ENCODE measurements around the gene CPNE1. TPM values are rescaled to one million over a fixed set of nuclear protein-coding genes. Genes with fewer than 3 reads are reported as not detected.
A peak's percentile ranks its signal among the peaks of the same experiment; 100 is the strongest.
"Not testable (repeated sequence)": the region's sequence is repeated elsewhere in the genome, so short reads cannot be mapped to it uniquely, and the experiment has no call there.

Gene CPNE1
- 100 to 1,000 TPM; 178 to 542 (median 337) TPM for polyA plus RNA-seq (ENCODE audit: low read depth in 6 of 6)

DNA sequence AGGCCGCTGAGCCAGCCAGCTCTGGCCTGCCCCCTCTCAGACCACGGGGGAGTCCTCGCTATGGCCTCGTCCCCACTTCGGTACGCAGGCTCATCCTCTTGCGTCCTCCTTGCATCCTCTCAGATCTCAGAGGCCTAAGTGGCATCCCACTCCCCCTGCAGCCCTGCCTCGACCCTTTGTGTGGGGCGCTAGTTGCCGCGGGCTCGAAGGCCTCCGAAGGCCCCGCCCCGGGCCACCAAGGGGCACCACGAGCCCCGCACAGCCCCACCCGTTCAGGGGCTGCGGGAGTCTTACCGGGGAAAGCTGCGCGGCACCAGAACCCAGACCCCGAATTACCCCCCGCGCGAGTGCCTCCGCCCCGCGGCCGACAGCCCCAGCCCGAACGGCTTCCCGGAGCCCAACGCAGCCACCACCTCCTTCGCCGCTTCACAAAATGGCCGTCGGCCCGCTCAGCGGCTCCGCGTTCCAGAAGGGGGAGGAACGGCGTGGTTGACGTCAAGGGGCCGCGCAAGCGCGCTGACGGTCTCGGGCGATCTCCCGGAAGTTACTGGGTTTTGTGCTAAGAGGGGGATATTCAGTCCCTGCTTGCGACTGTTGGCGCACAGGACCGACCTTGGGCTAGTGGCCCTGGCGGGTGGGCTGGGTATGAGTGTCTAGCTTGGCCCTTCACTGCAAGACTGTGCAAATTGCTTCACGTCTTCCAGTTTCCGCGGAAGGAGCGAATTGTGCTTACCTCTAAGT lies at the start of gene CPNE1, which contains the start of gene RBM12:
Gene CPNE1 (minus strand): TSS at position 435 of the 741 bp plus-strand sequence. CDS start 31,977 bp downstream, outside the sequence.
Gene RBM12 (minus strand): TSS at position 435 of the 741 bp plus-strand sequence. CDS start 9,578 bp downstream, outside the sequence.
- no peaks in the 10 kb centered on the region for H3K27me3 Mint-ChIP-seq
- ATAC-seq (ENCODE audit: low read depth in 2 of 2) (peak; percentile 82 to 84), DNase-seq (peak; percentile 95)
- no peaks in the 10 kb centered on the region for H3K9me3 Mint-ChIP-seq
- H3K36me3 Mint-ChIP-seq, result peaks cover 12 to 13% of the 10 kb centered on the region in 2 donors
- peak within 1 kb of the TSS; percentile 98 to 100 (median 99) for H3K27ac Mint-ChIP-seq
- H3K4me3 Mint-ChIP-seq, result peak within 1 kb of the TSS; percentile 87 to 99 (median 96)
- H3K4me1 Mint-ChIP-seq, result peaks cover 38 to 51% (median 44%) of the 10 kb centered on the region in 3 donors

DNA sequence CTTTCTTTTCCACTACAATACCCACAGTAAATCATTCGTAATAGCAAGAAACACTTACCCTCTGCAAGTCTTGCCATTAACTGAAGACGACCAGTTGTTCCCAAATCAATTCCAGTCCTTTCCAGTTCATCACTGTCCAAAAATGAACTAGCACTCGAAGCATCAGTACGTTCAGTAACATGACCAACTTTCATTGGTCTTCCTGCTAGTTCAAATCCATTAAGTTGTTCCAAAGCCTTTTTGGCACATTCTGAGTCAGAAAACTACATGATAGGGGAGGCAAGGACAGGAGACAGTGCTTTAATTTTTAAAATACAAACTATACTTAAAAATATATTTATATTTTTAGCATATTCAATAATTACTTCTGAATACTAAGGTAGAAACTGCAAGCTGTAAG lies 49.4 kb upstream of the CPNE1 start:
- no peak for ATAC-seq (ENCODE audit: low read depth in 2 of 2)
- no peak for DNase-seq
- Mint-ChIP-seq H3K27ac (peak overlapping the region in 1 of 6 donors; percentile 84), H3K9me3 (no peaks in the 10 kb centered on the region), H3K27me3 (no peaks in the 10 kb centered on the region), H3K36me3 (peaks cover 14 to 18% of the 10 kb centered on the region in 2 donors), H3K4me3 (no peak overlapping the region), H3K4me1 (peaks cover 18 to 25% (median 19%) of the 10 kb centered on the region in 3 donors)

DNA sequence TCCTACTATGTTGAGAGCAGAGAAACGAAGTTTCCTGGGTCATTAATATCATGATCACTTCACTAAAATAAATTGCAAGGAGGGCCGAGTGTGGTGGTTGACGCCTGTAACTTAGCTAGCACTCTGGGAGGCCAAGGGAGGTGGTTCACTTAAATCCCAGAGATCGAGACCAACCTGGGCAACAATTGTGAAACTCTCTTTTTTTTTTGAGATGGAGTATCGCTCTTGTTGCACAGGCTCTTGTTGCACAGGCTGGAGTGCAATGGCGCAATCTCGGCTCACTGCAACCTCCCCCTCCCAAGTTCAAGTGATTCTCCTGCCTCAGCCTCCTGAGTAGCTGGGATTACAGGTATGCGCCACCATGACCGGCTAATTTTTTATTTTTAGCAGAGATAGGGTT lies 48.4 kb upstream of the CPNE1 start:
- peak overlapping the region in 4 of 6 donors; percentile 45 to 79 (median 52) for H3K27ac Mint-ChIP-seq
- not testable (repeated sequence) for H3K4me3 Mint-ChIP-seq; H3K9me3 Mint-ChIP-seq; H3K27me3 Mint-ChIP-seq; ATAC-seq (ENCODE audit: low read depth in 2 of 2); DNase-seq
- H3K4me1 Mint-ChIP-seq, result peaks cover 20 to 26% (median 21%) of the 10 kb centered on the region in 3 donors
- H3K36me3 Mint-ChIP-seq, result peaks cover 14 to 22% of the 10 kb centered on the region in 2 donors

DNA sequence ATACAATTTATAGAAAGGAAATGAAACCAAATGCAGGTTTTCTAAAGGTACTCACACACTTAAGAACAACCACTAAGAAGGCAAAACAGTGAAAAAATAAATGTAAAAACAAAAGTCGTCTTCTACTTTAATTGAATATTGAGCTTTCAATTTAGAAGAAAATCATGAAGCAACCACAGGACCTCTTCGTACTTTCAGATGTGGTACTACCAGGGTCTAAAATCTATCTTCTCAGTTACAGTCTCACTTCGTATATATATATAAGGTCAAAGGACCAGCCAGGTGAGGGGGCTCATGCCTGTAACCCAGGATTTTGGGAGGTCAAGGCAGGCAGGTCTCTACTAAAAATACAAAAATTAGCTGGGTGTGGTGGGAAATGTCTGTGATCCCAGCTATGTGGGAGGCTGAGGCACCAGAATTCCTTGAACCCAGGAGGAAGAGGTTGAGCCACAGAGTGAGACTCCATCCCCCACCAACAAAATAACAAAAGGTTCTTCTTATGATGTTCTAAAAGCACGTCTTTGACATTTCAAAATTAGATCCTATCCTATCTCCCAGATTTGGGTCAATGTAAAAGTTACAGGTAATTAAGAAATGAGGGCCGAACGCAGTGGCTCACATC lies 47.0 kb upstream of the CPNE1 start:
- Mint-ChIP-seq H3K27me3 (no peaks in the 10 kb centered on the region), H3K4me3 (no peak overlapping the region), H3K9me3 (no peaks in the 10 kb centered on the region), H3K4me1 (peaks cover 20 to 26% (median 21%) of the 10 kb centered on the region in 3 donors), H3K27ac (peak overlapping the region in 2 of 6 donors; percentile 45 to 71), H3K36me3 (peaks cover 14 to 22% of the 10 kb centered on the region in 2 donors)
- DNase-seq (no peak), ATAC-seq (ENCODE audit: low read depth in 2 of 2) (no peak)

DNA sequence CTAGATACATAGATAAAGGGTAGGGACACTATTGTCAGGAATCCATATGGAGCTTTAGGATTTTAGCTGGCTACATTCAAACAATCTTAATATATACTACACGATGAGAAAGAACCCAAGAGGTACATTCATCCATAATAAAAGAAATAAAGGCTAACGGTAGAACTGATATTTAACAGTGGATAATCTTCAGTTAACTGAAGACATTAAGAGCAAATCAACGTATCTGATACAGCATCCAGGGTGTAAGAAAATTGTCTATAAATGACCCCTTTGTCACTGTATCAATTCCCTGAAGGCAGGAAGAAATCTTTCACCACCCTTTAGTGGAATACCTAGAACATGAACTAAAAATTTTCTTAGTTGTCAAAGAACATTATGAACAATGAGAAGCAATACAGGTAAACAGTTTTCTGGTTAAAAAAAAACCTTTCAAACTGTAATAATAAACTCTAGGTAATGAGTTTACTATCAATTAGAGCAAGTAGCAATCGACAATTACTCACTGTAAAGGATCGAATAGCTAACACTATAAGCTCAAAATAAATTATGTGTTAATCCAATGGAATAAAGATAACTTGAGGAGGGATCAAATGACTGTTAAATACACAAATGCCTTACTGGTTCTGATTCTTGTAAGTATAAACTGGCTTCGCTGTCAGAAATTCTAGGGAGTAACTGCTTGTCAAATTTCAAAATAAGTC lies 46.3 kb upstream of the CPNE1 start:
- peak overlapping the region in 3 of 6 donors; percentile 34 to 51 (median 45) for H3K27ac Mint-ChIP-seq
- peaks cover 20 to 26% (median 21%) of the 10 kb centered on the region in 3 donors for H3K4me1 Mint-ChIP-seq
- H3K27me3 Mint-ChIP-seq, result no peaks in the 10 kb centered on the region
- peaks cover 14 to 22% of the 10 kb centered on the region in 2 donors for H3K36me3 Mint-ChIP-seq
- DNase-seq (no peak), ATAC-seq (ENCODE audit: low read depth in 2 of 2) (no peak)
- no peaks in the 10 kb centered on the region for H3K9me3 Mint-ChIP-seq
- no peak overlapping the region for H3K4me3 Mint-ChIP-seq

DNA sequence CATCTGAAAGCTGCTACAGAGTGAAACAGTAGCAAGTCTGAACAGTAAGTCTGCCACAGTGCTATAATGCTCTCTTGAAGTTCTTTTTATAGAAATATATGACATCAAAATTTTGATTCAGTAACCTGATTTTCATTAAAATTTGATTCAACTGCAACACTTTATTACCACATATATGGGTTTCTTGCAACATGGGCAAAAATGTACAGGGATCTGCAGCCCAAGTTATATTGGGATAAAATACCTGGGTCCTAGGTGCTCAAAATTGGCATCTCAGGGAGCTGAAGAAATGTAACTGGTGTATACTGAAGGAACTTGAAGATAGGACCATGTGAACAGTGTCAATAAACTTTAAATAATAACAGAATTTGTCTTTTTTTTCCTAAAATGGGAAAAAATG lies 45.3 kb upstream of the CPNE1 start:
- H3K4me3 Mint-ChIP-seq, result no peak overlapping the region
- no peaks in the 10 kb centered on the region for H3K9me3 Mint-ChIP-seq
- H3K27ac Mint-ChIP-seq, result no peak overlapping the region
- no peaks in the 10 kb centered on the region for H3K27me3 Mint-ChIP-seq
- peaks cover 18 to 22% (median 20%) of the 10 kb centered on the region in 3 donors for H3K4me1 Mint-ChIP-seq
- peaks cover 7 to 17% of the 10 kb centered on the region in 2 donors for H3K36me3 Mint-ChIP-seq
- no peak for DNase-seq
- no peak for ATAC-seq (ENCODE audit: low read depth in 2 of 2)

DNA sequence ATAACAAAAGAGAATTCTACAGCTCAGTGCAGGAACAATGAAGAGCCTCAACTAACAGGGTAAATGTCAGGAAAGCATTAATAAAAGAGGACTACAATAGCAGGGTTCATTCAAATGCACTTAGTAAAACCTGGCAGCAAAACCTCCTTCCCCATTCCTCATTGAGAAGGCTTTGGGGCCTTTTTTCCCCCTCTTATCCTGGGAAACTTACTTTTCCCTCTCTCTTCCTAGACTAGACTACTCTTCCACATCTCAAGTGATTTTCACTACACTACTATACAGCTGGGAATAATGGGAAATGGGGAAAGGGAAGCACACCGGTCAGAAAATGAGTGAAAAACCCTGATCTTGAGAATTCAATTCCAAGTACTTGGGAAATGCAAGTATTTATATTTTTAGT lies 44.6 kb upstream of the CPNE1 start:
- Mint-ChIP-seq H3K36me3 (peaks cover 7 to 23% of the 10 kb centered on the region in 2 donors), H3K4me1 (peaks cover 16 to 21% (median 19%) of the 10 kb centered on the region in 3 donors), H3K9me3 (no peaks in the 10 kb centered on the region), H3K27me3 (no peaks in the 10 kb centered on the region), H3K27ac (peak overlapping the region in 4 of 6 donors; percentile 10 to 81 (median 38)), H3K4me3 (peak overlapping the region in 1 of 8 donors; percentile 80)
- ATAC-seq (ENCODE audit: low read depth in 2 of 2), result no peak
- DNase-seq, result no peak

DNA sequence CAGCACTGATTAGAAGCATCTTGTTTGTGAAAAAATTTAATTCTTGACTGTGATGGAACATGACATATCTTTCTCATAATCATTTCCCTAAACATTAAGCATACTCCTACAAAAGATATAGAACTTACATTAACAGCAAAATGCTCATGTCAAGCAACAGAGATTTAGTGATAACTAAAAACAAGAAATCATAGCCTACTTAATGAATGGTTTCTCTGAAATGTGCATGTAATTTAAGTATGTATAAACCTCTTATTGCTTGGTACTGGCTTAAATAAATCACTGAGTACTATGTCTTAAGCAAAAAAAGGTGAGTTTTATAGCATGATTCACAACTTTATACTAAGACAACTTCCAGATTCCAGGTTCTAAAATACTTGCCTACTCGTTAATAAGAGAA lies 43.8 kb upstream of the CPNE1 start:
- Mint-ChIP-seq H3K4me3 (no peak overlapping the region), H3K27ac (no peak overlapping the region), H3K9me3 (no peaks in the 10 kb centered on the region), H3K4me1 (peaks cover 16 to 19% (median 16%) of the 10 kb centered on the region in 3 donors), H3K36me3 (peaks cover 10 to 31% of the 10 kb centered on the region in 2 donors), H3K27me3 (no peaks in the 10 kb centered on the region)
- DNase-seq (no peak), ATAC-seq (ENCODE audit: low read depth in 2 of 2) (no peak)

DNA sequence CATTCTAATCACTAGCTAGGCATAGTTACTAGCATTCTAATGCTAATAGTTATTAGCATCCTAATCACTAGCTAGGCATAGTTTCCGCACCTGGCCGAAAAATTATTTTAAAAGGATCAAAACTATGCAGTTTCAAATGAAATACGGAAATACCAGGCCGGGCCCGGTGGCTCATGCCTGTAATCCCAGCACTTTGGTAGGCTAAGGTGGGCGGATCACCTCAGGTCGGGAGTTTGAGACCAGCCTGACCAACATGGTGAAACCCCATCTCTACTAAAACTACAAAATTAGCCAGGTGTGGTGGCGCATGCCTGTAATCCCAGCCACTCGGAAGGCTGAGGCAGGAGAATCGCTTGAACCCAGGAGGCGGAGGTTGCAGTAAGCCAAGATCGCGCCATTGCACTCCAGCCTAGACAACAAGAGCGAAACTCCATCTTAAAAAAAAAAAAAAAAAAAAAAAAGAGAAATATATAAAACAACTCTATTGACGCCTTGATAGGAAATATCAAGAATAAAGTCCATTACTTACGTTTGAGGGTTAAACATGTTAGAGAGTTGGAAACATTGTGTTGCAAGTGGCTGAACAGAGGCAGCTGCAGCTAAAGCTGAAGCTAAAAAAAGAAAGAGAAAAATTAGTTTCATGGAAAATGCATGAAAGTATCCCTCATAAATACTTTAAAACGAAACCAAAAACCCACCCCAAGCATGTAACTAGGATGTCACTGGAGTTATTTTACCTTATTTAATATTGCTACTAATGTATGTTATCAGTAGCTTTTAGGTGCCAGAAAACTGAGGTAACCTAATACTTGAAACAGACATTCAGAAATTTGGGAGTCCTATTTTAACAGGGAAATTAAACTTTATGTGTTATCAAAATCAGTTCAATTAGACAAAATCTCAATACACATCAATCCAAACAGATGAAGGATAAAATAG lies 42.2 kb upstream of the CPNE1 start:
- not testable (repeated sequence) for ATAC-seq (ENCODE audit: low read depth in 2 of 2); H3K27ac Mint-ChIP-seq; H3K27me3 Mint-ChIP-seq; DNase-seq; H3K9me3 Mint-ChIP-seq; H3K4me3 Mint-ChIP-seq
- Mint-ChIP-seq H3K36me3 (peaks cover 11 to 32% of the 10 kb centered on the region in 2 donors), H3K4me1 (peaks cover 12 to 19% (median 16%) of the 10 kb centered on the region in 3 donors)

DNA sequence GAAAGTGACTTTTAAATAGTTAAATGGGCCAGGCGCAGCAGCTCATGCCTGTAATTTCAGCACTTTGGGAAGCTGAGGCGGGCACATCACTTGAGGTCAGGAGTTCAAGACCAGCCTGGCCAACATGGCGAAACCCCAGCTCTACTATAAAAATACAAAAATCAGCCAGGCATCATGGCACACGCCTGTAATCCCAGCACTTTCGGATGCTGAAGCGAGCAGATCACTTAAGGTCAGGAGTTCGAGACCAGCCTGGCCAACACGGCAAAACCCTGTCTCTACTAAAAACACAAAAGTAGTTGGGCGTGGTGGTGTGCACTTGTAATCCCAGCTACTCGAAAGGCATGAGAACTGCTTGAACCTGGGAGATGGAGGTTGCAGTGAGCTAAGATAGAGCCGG lies 41.2 kb upstream of the CPNE1 start:
- not testable (repeated sequence) for H3K9me3 Mint-ChIP-seq; H3K27me3 Mint-ChIP-seq; ATAC-seq (ENCODE audit: low read depth in 2 of 2); DNase-seq; H3K4me3 Mint-ChIP-seq
- H3K36me3 Mint-ChIP-seq, result peaks cover 11 to 25% of the 10 kb centered on the region in 2 donors
- H3K4me1 Mint-ChIP-seq, result peaks cover 5 to 13% (median 10%) of the 10 kb centered on the region in 3 donors
- H3K27ac Mint-ChIP-seq, result peak overlapping the region in 2 of 6 donors; percentile 15 to 83

DNA sequence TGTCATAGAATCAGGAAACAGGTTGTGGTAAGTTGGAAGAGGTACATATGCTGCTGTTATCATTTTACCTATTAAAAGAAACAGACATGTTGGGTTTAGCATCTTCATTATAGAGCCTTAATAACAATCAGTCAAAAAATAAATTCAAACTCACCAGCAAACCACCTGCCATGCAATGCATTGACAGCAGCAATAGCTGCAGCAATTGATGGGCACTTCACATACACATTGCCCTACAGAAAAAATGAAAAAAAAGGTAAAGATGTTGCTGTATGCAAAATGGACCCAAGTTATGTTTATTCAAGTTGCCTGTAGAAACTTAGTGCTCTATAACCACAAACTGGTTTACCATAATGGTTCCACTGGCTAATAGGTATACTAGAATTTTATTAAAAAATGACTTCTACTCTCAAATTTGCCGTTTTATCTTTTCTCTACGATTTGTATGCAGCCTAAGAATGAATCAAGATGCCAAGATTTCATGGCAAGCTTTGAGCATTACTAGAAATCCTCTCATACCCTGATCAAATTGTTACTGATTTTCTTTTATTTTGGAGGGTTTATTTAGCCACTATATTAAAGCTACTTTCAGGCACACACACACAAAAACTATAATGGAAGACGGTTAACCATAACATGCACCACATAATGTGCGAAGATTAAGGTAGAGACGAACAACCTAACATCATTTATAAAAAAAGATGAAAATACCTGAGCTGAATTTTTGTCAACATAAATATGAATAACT lies 40.0 kb upstream of the CPNE1 start:
- H3K36me3 Mint-ChIP-seq, result peaks cover 11 to 25% of the 10 kb centered on the region in 2 donors
- peaks cover 4 to 14% (median 10%) of the 10 kb centered on the region in 3 donors for H3K4me1 Mint-ChIP-seq
- peak overlapping the region in 1 of 6 donors; percentile 80 for H3K27ac Mint-ChIP-seq
- ATAC-seq (ENCODE audit: low read depth in 2 of 2) (no peak), DNase-seq (no peak)
- H3K4me3 Mint-ChIP-seq, result peak overlapping the region in 1 of 8 donors; percentile 18
- H3K9me3 Mint-ChIP-seq, result no peaks in the 10 kb centered on the region
- H3K27me3 Mint-ChIP-seq, result no peaks in the 10 kb centered on the region
